Activated CD8-positive, alpha-beta T cell treated with anti-CD3 and anti-CD28 coated beads, Interleukin-2, amount 10 ng/mL, durations not matched to agents 7 days and 5 days (primary cell): ENCODE results near the gene PRELID2. TPM values are rescaled to one million over a fixed set of nuclear protein-coding genes. Genes with fewer than 3 reads are reported as not detected.

Experiments
- ATAC-seq: fragments of 150-1000 bp; cut with Tn5 transposase; one replicate; pipeline ENCODE4 v1.10.0; 2021; ENCODE audit warnings: moderate library complexity
- CTCF ChIA-PET: fragments of 350-600 bp; sonication (Branson Sonifier 250); formaldehyde crosslinking; loops from one replicate; lab custom pipeline; 2021; ENCODE audit warnings: antibody characterized with exemption; lab: Charles Lee
- POLR2A ChIA-PET: fragments of 350-600 bp; sonication (Branson Sonifier 250); formaldehyde crosslinking; loops from one replicate; lab custom pipeline; 2021; ENCODE audit warnings: antibody characterized with exemption; lab: Charles Lee
- DNase-seq: peaks from one replicate; pipeline ENCODE4 v3.0.0-alpha.2; 2020
- H3K27ac Mint-ChIP-seq: one replicate; pipeline ENCODE4 v1.8.0; 2021; ENCODE audit warnings: mild to moderate bottlenecking, mixed read lengths
- H3K27me3 Mint-ChIP-seq: one replicate; pipeline ENCODE4 v1.8.0; 2021; ENCODE audit warnings: low read depth, mixed read lengths
- H3K36me3 Mint-ChIP-seq: one replicate; pipeline ENCODE4 v1.8.0; 2021; ENCODE audit warnings: low read depth, mixed read lengths
- H3K4me1 Mint-ChIP-seq: one replicate; pipeline ENCODE4 v1.8.0; 2021; ENCODE audit warnings: low read depth, mixed read lengths
- H3K4me3 Mint-ChIP-seq: one replicate; pipeline ENCODE4 v1.8.0; 2021; ENCODE audit warnings: mild to moderate bottlenecking, mixed read lengths
- H3K9me3 Mint-ChIP-seq: one replicate; pipeline ENCODE4 v1.8.0; 2022; ENCODE audit warnings: mixed read lengths; ENCODE audit not compliant: insufficient read depth
- total RNA-seq, 2 experiments: library from RNA; stranded (reverse); gene quantifications; one replicate each; pipeline ENCODE4 v1.2.3, GENCODE V29; 2021

Gene PRELID2
- total RNA-seq, 2 experiments from 2014 or later: 1.2 to 1.5 TPM

GRCh38 chr5:145787996-145788395 is 47.1 kb downstream of the PRELID2 start:
- DNase-seq: no peak
- no peak for ATAC-seq
- Mint-ChIP-seq H3K36me3 (no peaks in the 10 kb centered on the region), H3K27me3 (no peaks in the 10 kb centered on the region), H3K4me3 (no peak overlapping the region), H3K27ac (no peak overlapping the region), H3K4me1 (no peaks in the 10 kb centered on the region), H3K9me3 (no peaks in the 10 kb centered on the region)
- ChIA-PET CTCF (no interaction called here), POLR2A (no interaction called here)

- no peak overlapping the region for H3K4me3 Mint-ChIP-seq
- no peaks in the 10 kb centered on the region for H3K9me3 Mint-ChIP-seq
- no peaks in the 10 kb centered on the region for H3K4me1 Mint-ChIP-seq
- no peak overlapping the region for H3K27ac Mint-ChIP-seq
- ATAC-seq (no peak), DNase-seq (no peak)
- H3K36me3 Mint-ChIP-seq: no peaks in the 10 kb centered on the region
- CTCF ChIA-PET: no interaction called here
- POLR2A ChIA-PET: no interaction called here
- no peaks in the 10 kb centered on the region for H3K27me3 Mint-ChIP-seq
These were observed 47.6 kb downstream of the PRELID2 start for GRCh38 chr5:145787507-145787906.

GRCh38 chr5:145787001-145787400 is 48.1 kb downstream of the PRELID2 start:
- ATAC-seq: no peak
- POLR2A ChIA-PET: no interaction called here
- DNase-seq: no peak
- H3K27ac Mint-ChIP-seq: no peak overlapping the region
- no peaks in the 10 kb centered on the region for H3K4me1 Mint-ChIP-seq
- CTCF ChIA-PET: no interaction called here
- no peaks in the 10 kb centered on the region for H3K36me3 Mint-ChIP-seq
- no peak overlapping the region for H3K4me3 Mint-ChIP-seq
- H3K9me3 Mint-ChIP-seq: no peaks in the 10 kb centered on the region
- no peaks in the 10 kb centered on the region for H3K27me3 Mint-ChIP-seq

- H3K9me3 Mint-ChIP-seq: no peaks in the 10 kb centered on the region
- H3K4me1 Mint-ChIP-seq: no peaks in the 10 kb centered on the region
- H3K36me3 Mint-ChIP-seq: no peaks in the 10 kb centered on the region
- H3K27ac Mint-ChIP-seq: no peak overlapping the region
- POLR2A ChIA-PET: no interaction called here
- DNase-seq: no peak
- H3K27me3 Mint-ChIP-seq: no peaks in the 10 kb centered on the region
- no peak for ATAC-seq
- no peak overlapping the region for H3K4me3 Mint-ChIP-seq
- CTCF ChIA-PET: no interaction called here
These were observed 54.2 kb downstream of the PRELID2 start for GRCh38 chr5:145780982-145781381.

DNA sequence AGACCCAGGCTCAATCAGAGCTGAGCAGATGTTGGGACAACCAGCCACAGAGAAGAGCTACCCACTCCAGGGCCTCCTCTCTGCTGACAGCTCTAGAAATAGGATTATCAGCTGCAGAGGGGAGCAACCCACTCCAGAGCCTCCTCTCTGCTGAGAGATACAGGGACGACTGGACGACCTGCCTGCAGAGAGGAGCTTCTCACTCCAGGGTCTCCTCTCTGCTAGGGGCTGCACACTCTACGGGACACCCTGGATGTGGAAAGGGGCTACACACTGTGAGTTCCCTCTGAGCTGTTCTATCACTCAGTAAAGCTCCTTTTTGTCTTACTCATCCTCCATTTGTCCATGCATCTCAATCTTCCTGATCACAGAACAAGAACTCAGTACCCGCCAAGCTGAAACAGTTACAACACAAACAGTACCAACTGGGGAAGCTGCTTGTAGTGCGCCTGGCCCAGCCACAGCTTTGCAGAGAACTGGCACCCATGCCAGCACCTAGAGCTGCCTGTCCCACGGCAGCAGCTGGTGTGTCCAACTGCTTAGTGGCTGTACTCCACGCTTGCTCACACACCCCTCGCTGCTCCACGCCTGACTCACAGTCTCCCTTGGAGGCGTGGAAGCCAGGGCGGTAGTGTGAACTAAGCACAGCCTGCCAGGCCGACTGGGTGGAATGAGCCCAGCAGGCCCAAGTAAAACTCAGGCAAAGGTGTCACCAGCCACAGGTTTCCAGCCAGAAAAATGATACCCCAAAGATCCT is 56.8 kb downstream of the PRELID2 start:
- Mint-ChIP-seq H3K27ac (no peak overlapping the region), H3K36me3 (no peaks in the 10 kb centered on the region), H3K4me1 (no peaks in the 10 kb centered on the region), H3K4me3 (no peak overlapping the region), H3K27me3 (no peaks in the 10 kb centered on the region), H3K9me3 (no peaks in the 10 kb centered on the region)
- ATAC-seq (no peak), DNase-seq (no peak)
- CTCF ChIA-PET: no interaction called here
- POLR2A ChIA-PET: no interaction called here

- ATAC-seq (no peak), DNase-seq (no peak)
- no peak overlapping the region for H3K27ac Mint-ChIP-seq
- H3K27me3 Mint-ChIP-seq: no peaks in the 10 kb centered on the region
- no peak overlapping the region for H3K4me3 Mint-ChIP-seq
- no peaks in the 10 kb centered on the region for H3K4me1 Mint-ChIP-seq
- H3K36me3 Mint-ChIP-seq: no peaks in the 10 kb centered on the region
- CTCF ChIA-PET: no interaction called here
- H3K9me3 Mint-ChIP-seq: no peaks in the 10 kb centered on the region
- POLR2A ChIA-PET: no interaction called here
These were observed 57.6 kb downstream of the PRELID2 start for GRCh38 chr5:145777445-145778063.

- ATAC-seq (no peak), DNase-seq (no peak)
- CTCF ChIA-PET: interaction anchor here (0.5 kb wide), 1 partner anchor 25 kb away, joined by 3 read pairs; no protein-coding TSS in a partner anchor
- no peaks in the 10 kb centered on the region for H3K27me3 Mint-ChIP-seq
- POLR2A ChIA-PET: no interaction called here
- no peaks in the 10 kb centered on the region for H3K4me1 Mint-ChIP-seq
- H3K36me3 Mint-ChIP-seq: no peaks in the 10 kb centered on the region
- no peak overlapping the region for H3K4me3 Mint-ChIP-seq
- no peak overlapping the region for H3K27ac Mint-ChIP-seq
- no peaks in the 10 kb centered on the region for H3K9me3 Mint-ChIP-seq
These were observed 58.3 kb downstream of the PRELID2 start for GRCh38 chr5:145776886-145777285.

- ATAC-seq (no peak), DNase-seq (no peak)
- no peaks in the 10 kb centered on the region for H3K9me3 Mint-ChIP-seq
- no peaks in the 10 kb centered on the region for H3K27me3 Mint-ChIP-seq
- no peak overlapping the region for H3K4me3 Mint-ChIP-seq
- ChIA-PET CTCF (no interaction called here), POLR2A (no interaction called here)
- no peaks in the 10 kb centered on the region for H3K4me1 Mint-ChIP-seq
- H3K36me3 Mint-ChIP-seq: no peaks in the 10 kb centered on the region
- H3K27ac Mint-ChIP-seq: no peak overlapping the region
These were observed 59.2 kb downstream of the PRELID2 start for GRCh38 chr5:145775893-145776444.

DNA sequence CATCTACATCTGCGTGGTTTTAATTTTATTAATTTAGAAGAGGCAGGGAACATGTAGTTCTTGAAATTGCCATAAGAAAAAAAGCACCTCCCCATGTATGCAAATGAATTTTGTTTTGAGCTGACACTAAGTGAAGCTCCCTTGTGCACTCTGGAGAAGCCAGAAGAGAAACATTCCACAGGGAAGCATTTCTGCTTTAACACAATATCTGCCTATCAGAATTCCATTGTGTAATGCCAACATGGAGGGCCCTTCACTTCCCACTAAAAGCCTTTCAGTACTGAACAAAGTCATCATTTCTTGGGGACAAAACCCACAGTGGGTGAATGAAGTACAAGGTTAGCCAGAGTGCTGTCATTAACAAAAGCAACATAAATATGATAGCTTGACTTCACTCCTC is 59.7 kb downstream of the PRELID2 start:
- ChIA-PET POLR2A (no interaction called here), CTCF (no interaction called here)
- no peaks in the 10 kb centered on the region for H3K36me3 Mint-ChIP-seq
- DNase-seq (no peak), ATAC-seq (no peak)
- H3K27me3 Mint-ChIP-seq: no peaks in the 10 kb centered on the region
- H3K9me3 Mint-ChIP-seq: no peaks in the 10 kb centered on the region
- H3K4me3 Mint-ChIP-seq: no peak overlapping the region
- H3K27ac Mint-ChIP-seq: no peak overlapping the region
- no peaks in the 10 kb centered on the region for H3K4me1 Mint-ChIP-seq

DNA sequence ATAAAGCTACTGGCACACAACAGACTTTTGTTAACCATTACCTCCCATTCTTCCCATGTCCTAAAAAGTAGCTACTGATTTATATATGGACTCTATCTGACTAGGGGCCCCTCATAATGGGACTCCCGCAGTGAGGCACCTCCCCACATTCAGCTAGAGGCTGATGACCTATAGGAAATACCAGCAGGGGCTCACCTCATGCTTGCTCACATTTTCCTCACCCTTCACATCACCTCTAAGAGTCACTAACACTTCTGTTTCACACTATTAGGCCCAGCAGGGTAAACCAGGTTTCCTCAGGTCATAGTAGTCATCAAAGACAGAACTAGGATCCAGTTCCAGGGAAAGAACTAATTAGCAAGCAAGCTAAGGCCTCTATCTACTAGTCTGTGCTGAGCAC is 60.7 kb downstream of the PRELID2 start:
- CTCF ChIA-PET: no interaction called here

GRCh38 chr5:145772466-145772865 is 62.7 kb downstream of the PRELID2 start:
- no peak overlapping the region for H3K4me3 Mint-ChIP-seq
- CTCF ChIA-PET: no interaction called here
- H3K9me3 Mint-ChIP-seq: no peaks in the 10 kb centered on the region
- DNase-seq: no peak
- no peaks in the 10 kb centered on the region for H3K4me1 Mint-ChIP-seq
- no peak for ATAC-seq
- H3K36me3 Mint-ChIP-seq: no peaks in the 10 kb centered on the region
- POLR2A ChIA-PET: no interaction called here
- H3K27me3 Mint-ChIP-seq: no peaks in the 10 kb centered on the region
- H3K27ac Mint-ChIP-seq: no peak overlapping the region

More for the DNA sequence above, 60.7 kb downstream of the PRELID2 start:
- Mint-ChIP-seq H3K4me1 (no peaks in the 10 kb centered on the region), H3K27me3 (no peaks in the 10 kb centered on the region), H3K9me3 (no peaks in the 10 kb centered on the region), H3K4me3 (no peak overlapping the region), H3K27ac (no peak overlapping the region), H3K36me3 (no peaks in the 10 kb centered on the region)
- POLR2A ChIA-PET: no interaction called here
- no peak for DNase-seq
- no peak for ATAC-seq

DNA sequence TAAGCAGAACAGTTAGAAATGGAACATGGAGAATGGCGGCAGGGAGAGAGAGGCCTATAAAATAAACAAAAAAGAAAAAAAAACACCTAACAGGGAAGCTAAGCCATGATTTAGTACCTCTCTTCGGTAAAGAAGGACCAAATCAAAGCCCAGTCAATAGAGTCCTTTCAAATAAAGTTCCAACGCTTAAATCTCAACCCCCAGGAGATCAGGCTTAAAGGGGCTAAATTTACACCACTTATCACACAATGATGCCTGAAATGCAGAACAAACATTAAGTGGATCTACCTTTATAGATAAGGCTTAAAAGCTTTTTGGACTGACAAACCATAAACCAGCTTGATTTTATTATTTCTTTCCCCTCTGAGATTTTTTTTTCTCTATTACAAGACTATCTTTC is 66.3 kb downstream of the PRELID2 start:
- ATAC-seq (no peak), DNase-seq (no peak)
- Mint-ChIP-seq H3K4me3 (no peak overlapping the region), H3K27me3 (no peaks in the 10 kb centered on the region), H3K9me3 (no peaks in the 10 kb centered on the region), H3K27ac (no peak overlapping the region), H3K36me3 (no peaks in the 10 kb centered on the region), H3K4me1 (no peaks in the 10 kb centered on the region)
- ChIA-PET CTCF (no interaction called here), POLR2A (no interaction called here)
